ENCODE results near the gene HOXB1.
"Not testable (repeated sequence)": the region's sequence is repeated elsewhere in the genome, so short reads cannot be mapped to it uniquely, and the experiment has no call there.

HOXB1 gene

DNA sequence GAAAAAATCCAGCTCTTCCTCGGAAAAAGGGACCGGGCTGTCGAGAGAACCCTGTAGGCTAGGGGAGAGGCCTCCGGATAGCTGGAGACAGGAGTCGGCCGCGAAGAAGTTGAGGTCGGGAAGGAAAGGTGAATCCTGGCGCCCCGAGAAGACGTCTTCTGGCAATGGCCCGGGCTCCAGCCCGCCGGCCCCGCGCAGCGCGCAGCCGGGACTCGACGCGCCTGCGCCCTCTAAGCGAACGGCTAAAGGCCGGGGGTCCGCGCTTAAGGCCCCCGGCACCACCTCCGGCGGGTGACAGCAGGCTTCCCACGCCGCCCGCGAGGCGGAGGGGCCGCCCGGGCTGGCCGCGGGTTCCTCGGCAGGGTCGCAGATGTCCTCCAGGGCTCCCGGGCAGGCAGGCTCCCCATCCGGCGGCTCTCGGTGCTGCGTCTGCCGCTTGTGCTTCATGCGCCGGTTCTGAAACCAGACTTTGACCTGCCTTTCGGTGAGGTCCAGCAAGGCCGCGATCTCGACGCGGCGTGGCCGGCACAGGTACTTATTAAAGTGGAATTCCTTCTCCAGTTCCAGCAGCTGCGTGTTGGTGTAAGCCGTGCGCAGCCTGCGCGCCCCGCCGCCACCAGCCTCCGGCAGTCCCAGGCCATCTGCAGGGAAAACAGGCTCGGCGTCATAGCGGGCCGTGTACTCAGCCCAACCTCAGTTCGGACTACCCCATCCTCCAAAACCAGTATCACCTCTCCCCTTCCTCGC is 12.5 kb upstream of the HOXB1 start:
- DNase-seq (ENCODE audit: low read depth), result no peak

DNA sequence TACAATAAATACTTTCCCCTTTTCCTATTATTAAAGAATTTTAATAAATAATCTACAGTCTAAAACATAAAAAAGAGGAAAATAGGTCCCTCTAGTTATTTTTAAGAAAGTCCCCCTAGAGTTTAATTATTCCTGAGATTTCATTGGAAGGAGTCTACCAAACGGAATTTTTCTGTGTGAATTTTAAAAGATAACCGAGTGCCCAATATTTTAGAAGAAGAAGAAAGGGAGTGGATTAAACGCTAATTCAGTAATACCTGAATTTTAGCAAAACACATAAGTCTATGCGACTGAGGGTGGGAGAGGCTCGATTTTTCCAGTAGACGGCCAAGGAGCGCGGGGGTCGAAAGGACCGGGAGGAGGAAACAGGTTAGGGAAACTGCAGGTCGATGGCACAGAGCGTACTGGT is 11.9 kb upstream of the HOXB1 start:
- DNase-seq (ENCODE audit: low read depth), result no peak

DNA sequence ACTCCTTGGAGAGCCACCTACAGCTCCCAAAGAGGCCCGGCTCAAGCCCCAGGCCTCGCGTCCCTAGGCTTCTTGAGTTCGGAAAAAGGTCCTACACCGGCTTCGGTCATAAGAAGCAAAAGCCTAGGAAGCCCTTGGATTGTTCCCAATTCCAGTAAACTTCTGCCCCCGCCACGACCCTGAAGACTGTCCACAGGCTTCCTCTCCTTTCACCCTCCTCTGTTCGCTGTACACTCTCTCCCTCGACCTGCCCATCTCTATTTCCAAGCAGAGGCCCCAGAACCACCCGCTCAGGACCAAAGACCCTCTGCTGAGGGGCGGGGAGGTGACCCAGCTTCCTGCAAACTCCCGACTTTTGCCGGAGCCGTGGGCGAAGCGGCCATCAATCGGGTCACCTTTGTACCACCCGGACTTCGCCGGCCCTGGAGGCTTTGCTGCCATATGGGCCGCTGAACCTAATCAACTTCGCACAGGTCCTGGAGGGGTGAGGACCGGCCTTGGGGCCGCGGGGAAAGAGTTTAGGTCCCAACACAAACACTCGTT is 11.4 kb upstream of the HOXB1 start:
- no peak for DNase-seq (ENCODE audit: low read depth)

DNA sequence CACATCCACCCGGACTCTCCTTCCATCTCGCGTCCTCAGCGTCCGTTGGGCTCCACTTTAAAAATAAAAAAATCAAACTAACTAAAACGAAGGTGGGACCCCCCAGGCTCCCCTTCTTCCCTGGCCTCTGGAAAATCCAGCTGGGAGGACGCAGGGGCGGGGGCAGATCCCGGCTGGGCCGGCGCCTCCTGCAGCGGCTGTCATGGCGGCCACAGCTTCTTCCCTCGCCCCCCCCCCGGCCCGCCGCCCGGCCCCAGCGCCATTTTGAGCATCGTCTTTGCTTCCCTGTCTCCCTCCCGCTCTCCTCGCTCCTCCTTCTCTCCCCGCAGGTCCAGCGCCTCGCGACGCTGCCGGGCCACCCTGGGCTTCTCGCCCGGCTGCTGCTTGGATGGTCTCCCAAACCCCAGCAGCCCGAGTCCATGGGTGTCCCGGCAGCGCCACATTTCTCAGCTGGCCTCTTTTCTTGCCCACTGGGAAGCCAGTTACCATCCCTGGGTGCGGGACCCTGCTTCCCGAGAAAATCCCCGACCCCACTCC is 10.8 kb upstream of the HOXB1 start:
- DNase-seq (ENCODE audit: low read depth), result no peak

DNA sequence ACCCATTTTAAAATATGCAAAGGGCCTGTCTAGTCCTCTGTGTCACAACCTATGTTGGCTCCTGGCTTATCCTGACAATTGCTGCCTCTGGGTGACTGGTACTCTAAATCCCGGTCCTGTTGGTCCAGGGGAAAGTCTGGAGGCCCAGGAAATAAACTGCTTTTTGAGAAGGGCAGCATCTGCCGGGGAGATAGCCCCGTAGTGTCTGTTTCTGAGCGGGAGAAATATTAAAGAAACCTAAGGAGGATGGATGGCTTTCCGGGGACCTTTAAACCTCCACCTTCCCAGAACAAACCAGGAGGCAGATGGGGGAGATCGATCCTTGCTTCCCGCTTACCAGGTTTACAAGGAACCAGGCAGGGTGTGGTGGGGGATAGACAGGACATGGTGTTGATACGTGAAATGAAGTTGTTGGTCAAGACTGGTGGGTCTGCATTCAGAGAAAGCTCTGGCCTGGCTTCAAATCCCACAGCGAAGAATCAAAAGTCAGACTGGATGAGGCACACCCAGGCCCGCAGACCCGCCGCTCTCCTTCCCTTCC is 10.3 kb upstream of the HOXB1 start:
- DNase-seq (ENCODE audit: low read depth), result no peak

DNA sequence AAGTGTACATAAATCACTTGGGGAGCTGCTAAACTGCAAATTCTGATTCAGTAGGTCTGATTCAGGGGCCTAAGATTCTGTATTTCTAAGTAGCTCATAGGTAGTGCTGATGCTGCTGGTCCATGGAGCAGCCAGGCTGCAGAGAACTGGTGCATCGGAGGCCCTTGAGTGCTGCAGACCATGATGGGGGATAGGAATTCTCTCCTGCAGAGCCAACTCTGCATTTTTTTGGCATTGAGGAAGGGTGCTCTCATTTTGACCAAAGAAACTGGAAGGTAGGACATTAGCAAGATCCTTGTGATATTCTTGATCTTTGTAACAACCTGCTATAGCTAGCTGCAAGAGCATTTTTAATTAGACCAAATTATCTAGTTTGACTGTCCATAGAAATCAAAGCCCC is 9.4 kb upstream of the HOXB1 start:
- DNase-seq (ENCODE audit: low read depth), result no peak

DNA sequence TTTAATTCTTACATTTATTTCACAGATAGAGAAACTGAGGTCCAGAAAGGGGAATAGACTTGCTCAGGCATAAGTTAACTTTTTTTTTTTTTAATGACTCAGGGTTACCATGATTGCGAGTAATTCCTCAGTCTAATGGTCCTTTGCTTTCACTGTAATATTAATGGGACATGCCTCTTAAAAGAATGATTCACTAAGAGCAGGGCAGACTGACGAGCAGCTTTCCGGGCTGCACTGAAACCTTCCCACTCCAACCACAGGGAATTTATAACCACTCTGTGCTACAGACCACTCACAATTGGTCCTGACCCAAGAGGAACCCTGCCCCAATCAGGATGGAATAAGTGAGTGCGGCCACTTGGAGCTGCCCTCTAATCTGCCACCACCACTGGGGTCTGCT is 8.4 kb upstream of the HOXB1 start:
- no peak for DNase-seq (ENCODE audit: low read depth)

DNA sequence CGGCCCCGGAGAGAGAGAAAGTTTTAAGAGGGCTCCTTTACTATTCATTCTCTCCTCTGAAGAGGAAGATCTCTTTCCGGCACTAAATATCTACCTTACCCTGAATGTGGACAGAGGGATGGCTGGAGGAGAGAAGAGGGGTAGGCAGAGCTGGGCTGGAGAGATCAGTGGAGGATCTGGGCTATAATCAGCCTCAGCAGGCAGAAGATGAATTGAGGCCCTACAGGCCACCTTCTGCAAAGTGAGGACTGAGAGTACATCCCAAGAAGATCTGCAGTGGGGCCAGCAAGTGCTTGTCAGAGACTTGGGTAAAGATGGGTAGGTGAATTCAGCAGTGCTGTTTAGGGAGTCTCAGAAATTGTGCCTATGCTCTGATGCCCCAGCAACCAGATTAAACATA is 6.5 kb upstream of the HOXB1 start:
- no peak for DNase-seq (ENCODE audit: low read depth)

DNA sequence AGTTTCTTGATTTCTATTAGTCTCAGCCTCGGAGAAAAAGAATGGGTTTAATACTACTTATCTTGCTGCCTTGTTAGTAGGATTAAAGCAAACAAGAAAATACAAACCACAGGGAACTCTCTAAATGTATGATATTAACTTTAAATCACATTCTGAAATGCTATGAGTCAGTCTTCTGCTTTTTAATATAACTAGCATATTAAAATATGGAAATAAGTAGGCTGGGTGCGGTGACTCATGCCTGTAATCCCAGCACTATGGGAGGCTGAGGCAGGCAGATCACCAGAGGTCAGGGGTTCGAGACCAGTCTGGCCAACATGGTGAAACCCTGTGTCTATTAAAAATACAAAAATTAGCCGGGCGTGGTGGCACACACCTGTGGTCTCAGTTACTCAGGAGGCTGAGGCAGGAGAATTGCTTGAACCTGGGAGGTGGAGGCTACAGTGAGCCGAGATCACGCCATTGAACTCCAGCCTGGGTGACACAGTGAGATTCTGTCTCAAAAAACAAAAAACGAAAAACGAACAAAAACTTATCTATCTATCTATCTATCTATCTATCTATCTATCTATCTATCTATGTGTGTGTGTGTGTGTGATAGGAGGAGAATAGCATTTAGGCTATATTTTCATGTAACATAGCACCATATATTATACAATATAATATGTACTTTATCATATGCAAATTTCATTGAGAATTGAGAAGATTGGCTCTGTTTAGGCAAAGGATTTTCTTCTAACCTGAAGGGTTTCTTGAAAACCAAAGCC is 5.2 kb upstream of the HOXB1 start:
- DNase-seq (ENCODE audit: low read depth), result not testable (repeated sequence)

DNA sequence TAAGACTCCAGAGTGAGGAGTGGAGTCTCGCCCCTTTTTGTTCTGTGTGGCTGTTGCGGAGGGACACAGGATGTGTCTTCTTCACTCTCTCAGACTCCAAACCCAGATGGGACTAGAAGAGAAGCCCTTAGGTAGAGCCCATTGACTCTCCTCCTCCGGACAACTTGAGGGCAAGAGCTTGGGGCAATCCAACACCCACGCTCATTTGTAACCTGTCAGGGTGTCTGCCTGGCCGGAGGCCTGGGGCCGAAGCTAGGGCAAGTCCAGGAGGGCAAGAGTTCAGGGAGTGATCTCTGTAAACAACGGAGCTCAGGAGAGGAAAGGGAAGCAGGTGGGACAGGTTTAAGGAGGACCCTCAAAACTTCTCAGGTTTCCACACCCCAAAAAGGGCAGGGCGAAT is 1.4 kb upstream of the HOXB1 start:
- no peak for DNase-seq (ENCODE audit: low read depth)

DNA sequence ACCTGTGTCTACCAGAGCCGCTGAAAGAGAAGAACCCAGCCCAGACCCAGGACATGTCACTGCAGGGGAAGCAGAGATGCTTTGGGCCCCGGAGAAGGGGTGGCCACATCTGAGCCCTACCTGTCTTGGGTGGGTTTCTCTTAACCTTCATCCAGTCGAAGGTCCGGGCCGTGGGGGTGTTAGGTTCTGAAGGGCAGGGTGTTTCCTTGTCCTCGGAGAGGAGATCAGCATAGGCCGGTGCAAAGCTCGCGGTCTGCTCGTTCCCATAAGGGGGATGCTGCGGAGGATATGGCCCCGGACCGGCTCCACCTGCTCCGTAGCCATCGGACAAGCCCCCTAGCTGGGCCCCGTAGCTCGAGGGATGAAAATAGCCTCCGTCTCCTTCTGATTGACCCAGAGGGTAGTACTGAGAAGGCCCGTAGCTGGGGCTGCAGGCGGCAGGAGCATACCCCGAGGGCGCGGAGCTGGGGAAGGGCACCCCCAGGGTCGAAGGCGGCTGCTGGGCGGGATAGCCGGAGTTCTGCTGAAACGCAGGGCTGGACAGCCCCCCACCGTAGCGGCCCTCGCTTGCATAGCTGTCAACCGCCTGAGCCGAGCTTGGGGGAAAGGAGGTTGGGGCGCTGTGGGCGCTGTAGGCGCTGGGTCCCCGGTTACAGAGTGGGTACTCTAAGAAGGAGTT is 464 bp downstream of the HOXB1 start:
- DNase-seq (ENCODE audit: low read depth), result no peak

DNA sequence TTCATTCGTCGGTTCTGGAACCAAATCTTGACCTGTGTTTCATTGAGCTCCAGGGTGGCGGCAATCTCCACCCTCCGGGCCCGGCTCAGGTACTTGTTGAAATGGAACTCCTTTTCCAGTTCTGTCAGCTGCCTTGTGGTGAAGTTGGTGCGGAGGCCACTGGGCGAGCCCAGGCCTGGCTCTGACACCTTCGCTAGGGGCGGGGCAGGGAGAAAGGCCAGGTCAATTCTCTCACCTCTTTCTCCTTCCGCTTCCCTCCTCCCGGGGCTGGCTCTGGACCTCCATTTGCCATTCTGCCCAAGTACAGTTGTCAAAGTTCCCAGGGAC is 1.2 kb downstream of the HOXB1 start:
- DNase-seq (ENCODE audit: low read depth), result no peak

DNA sequence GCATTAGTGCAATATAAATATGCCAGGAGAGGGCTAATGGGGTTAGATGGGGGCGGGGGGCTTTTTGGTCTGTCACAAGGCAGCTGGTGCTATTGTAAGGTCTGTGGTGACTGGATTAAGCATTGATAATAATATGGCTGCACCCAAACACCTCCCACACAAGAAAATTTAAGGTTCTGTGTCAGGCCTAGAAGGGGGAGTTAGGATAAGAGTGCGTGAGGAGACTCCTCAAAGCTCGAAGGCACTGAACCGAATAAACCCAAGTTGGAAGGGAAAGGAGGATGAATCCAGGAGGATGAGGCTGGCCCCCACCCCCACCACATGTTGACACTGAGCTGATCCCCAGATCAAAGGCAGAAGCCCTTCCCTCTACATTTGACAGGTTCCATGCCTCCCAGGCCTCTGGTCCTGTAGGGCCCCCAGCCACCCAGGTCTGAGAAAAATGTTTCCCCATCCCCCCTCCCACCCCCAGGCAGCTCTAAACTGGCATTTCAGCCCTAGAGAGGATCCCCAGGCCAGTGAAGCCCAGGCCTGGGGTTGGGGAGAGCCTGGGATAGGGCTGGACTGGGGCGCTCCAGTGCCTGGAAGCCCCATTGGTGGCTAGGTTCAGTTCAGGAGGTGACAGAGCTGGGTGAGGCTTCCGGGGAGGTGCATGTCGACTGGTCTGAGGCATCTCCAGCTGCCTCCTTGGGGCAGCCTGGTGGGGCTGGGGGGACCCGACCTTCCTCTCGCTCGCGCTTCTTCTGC is 1.7 kb downstream of the HOXB1 start:
- no peak for DNase-seq (ENCODE audit: low read depth)

DNA sequence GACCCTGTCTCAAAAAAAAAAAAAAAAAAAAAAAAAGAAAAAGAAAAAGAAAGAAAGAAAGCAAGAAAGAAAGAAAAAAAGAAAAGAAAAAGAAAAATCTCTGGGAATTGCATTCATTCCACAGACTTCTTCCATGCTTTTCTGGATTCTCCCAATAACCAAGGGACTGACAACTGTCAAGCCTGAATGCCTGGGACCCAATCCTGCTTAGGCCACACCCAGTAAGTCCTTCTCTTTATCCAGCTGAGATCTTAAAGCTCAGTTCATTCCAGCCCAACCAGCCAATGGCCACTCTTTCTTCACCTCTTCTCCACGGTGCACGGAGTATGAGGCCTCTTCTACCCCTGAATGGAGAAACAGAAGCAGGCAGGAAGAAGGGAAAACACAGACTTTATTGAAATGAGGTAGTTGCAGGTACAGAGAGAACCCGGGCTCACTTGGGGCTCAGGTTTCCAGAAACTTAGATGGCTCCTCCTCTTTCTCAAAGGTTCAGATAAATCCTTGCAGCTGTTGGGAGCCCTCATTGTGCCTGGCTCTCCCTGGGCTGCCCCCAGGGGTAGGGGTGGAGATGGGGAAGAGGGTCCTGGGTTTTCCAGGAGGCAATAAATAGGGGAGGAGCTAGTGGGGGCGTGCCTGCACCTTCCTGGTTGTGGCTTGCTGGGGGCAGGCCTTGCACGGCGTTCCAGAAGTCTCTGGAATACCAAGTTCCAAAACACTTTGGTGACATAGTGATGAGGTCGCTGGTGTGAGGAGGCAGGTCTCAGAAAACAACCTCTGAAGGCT is 2.5 kb downstream of the HOXB1 start:
- DNase-seq (ENCODE audit: low read depth), result no peak

DNA sequence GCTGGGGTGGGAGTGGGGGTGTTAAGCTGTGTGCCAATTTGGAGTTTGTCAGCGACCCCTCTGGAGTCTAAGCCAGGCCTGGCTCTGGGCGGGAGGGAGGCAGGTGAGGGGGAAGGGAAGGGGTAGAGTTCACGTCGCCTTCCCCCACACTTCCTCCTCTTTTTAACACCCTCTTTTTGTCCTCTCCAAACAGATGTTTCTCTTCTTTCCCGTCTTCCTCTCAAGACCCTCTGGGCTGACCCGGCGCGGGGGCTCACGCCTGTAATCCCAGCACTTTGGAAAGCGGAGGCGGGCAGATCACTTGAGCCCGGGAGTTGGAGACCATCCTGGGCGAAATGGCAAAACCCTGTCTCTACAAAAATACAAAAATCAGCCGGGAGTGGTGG is 3.3 kb downstream of the HOXB1 start:
- DNase-seq (ENCODE audit: low read depth), result no peak

DNA sequence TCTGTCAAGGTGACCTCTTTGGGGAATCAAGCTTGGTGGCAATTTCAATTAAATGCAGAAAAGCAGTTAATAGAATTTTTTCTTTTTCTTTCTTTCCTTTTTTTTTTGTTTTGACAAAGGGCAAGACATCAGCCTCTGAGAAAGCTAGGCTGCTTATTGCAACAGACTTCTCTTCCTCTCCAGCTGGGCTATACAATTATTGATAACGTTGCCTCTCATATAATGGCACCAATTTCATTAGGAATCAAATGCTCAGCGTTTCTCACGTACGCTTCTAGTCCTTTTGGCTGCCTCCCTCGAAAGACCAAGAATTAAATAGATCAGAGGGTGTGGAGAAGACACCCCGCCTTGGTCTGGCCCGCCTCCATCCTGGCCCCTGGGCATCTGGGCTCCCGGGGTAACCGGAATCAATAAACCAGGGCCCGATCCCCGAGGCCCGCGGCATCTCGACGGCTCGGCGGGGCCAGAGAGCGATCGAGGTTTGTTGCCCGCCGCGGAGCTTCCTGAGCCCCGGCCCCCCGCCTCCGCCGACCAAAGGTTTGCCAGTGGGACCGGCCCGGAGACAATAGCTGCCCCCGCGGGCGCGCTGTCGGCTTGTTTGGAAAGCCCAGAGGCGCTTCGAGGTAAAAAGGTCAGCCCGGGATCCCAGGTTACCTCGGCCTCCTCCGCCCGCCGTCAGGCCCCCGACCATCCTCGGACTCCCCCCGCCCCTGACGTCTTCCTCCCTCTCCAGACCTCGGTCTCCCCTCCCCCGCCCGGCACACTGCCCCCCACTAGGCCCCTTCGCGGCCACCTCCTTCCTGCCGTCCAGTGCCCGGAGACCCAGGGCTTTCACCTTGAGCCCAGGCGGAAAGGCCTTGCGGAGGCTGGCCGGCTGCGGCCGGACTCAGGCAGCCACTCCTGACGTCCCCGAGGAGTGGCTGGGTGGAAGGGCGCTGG is 3.9 kb downstream of the HOXB1 start:
- DNase-seq (ENCODE audit: low read depth), result no peak

DNA sequence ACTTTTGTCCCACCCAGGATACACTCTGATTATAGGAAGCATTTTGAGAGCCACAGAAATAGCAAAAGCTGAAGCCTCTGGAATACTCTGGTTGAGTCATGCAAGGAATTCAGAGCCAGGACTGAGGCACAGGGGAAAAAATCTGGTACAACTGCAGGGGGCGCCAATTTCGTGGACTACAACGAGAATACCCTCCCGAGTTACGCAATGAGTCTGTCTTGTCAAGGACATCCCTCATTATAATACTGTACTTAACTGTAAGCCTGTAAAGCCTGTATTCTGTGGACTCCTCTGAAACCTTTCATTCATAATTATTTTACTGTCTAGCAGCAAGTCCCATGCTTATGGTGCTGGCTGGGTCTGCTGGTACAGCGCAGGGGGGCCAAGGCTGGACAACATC is 7.8 kb downstream of the HOXB1 start:
- no peak for DNase-seq (ENCODE audit: low read depth)

DNA sequence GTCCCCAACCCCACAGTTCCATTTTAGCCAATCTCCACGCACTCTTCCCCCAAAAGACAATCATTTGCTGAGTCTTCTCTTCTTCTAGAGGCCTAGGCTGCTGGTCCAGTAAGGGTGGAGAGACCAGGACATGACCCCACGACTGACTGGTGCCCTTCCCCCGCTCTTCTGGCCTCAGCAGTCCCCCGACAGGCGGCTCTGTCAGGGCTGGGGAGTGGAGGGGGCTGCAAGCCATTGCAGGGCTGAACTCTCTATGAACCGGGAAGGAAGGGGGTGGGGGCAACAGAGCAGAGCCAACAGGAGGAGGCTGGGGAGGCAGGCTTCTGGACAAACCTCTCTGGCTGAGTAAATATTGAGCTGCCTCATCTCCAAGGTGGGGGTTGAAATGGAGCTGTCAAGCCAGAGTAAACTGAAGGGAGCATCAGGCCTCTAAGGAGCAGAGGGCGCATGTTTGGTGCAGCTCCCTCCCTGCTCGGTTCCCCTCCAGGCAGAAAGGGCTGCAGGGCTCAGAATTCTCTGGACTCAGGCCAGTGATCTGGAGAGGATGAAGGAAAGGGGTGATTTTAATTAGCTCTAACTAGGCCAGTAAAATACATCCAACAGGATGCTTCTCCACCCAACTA is 8.7 kb downstream of the HOXB1 start:
- no peak for DNase-seq (ENCODE audit: low read depth)

DNA sequence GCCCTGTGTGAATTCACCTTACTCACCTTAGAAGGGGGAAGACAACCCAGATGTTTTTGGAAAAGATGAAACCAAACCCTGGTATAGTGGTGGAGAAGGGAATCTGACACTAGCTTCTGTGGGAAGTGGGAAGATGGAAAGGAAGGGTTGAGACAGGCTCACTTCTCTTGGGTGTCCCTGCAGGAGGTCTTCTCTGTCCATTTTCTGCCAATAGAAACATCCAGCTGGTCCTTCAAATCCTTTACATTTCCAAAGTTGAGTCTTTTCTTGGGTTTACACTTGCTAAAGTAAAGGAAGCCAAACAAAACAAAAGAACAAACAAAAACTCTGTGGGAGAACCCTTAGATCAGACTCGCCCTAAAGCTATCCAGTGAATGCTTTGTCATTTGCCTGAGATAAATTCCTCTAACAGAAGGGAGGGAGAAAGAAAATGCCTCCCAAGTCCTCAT is 10.2 kb downstream of the HOXB1 start:
- DNase-seq (ENCODE audit: low read depth), result no peak
